B cell (primary cell): Measurements from ENCODE around the gene HYOU1. TPM values are rescaled to one million over a fixed set of nuclear protein-coding genes. Genes with fewer than 3 reads are reported as not detected.
"Not testable (repeated sequence)": the region's sequence is repeated elsewhere in the genome, so short reads cannot be mapped to it uniquely, and the experiment has no call there.

Experiments used
- ATAC-seq: fragments of 200-7000 bp; cut with Tn5 transposase; one replicate; pipeline ENCODE4 v1.10.0; 2021; ENCODE audit warnings: low read depth, mild to moderate bottlenecking, moderate number of reproducible peaks, moderate library complexity
- CTCF ChIA-PET: fragments of 350-600 bp; sonication (Branson Sonifier 250); formaldehyde crosslinking; loops from one replicate; lab custom pipeline; 2021; ENCODE audit warnings: antibody characterized with exemption, inconsistent platforms; lab: Charles Lee
- POLR2A ChIA-PET: fragments of 350-600 bp; sonication (Branson Sonifier 250); formaldehyde crosslinking; loops from one replicate; lab custom pipeline; 2021; ENCODE audit warnings: antibody characterized with exemption; lab: Charles Lee
- DNase-seq: peaks from one replicate; pipeline ENCODE4 v3.0.0; 2013
- H2AFZ ChIP-seq: 2 replicates; pipeline ENCODE4 v1.6.1; 2012; ENCODE audit warnings: mild to moderate bottlenecking, low read depth, low read length; ENCODE audit not compliant: insufficient read depth, poor library complexity, severe bottlenecking
- H3K27ac ChIP-seq, 2 donors: 1 replicate in 1 of 2; 2 replicates in 1 of 2; pipeline ENCODE4 v1.5.1; 2012 to 2013; ENCODE audit warnings: low read length in 2 of 2, mild to moderate bottlenecking in 2 of 2, moderate library complexity in 1 of 2
- H3K27me3 ChIP-seq, 4 experiments: fragments of 200-600 bp in 1 of 4; sonication (generic) in 1 of 4; replicated peaks in 1 of 4; 1 replicate in 2 of 4; 2 replicates in 2 of 4; pipeline versions ENCODE4 v1.6.1 to v1.7.0; 2013 to 2016; ENCODE audit warnings: low read length in 3 of 4, mild to moderate bottlenecking in 2 of 4, mixed read lengths in 1 of 4, moderate library complexity in 1 of 4; ENCODE audit not compliant: insufficient read depth in 4 of 4, control insufficient read depth in 3 of 4; ENCODE audit errors: control extremely low read depth in 1 of 4
- H3K36me3 ChIP-seq, 2 experiments: replicated peaks in 1 of 2; 1 replicate in 1 of 2; 2 replicates in 1 of 2; pipeline versions ENCODE4 v1.6.1 to v1.7.1; 2013; ENCODE audit warnings: low read length in 1 of 2; ENCODE audit not compliant: insufficient read depth in 2 of 2, control insufficient read depth in 1 of 2; ENCODE audit errors: control extremely low read depth in 1 of 2, extremely low read depth in 1 of 2
- H3K4me1 ChIP-seq, 2 donors: fragments of 200-600 bp in 1 of 2; sonication (generic) in 1 of 2; 1 replicate in 1 of 2; 2 replicates in 1 of 2; pipeline versions ENCODE4 v1.5.1 to v1.6.1; 2013 to 2017; ENCODE audit warnings: low read length in 2 of 2; ENCODE audit not compliant: control insufficient read depth in 2 of 2, insufficient read depth in 2 of 2
- H3K4me2 ChIP-seq: replicated peaks from 2 replicates; pipeline ENCODE3; 2012; ENCODE audit warnings: mild to moderate bottlenecking, low read depth, low read length; ENCODE audit not compliant: poor library complexity, severe bottlenecking
- H3K4me3 ChIP-seq, 5 experiments: fragments of 200-600 bp in 1 of 5; sonication (generic) in 1 of 5; 1 replicate in 3 of 5; 2 replicates in 2 of 5; pipeline versions ENCODE4 v1.5.1 to v1.7.0; 2011 to 2016; ENCODE audit warnings: low read length in 4 of 5, mild to moderate bottlenecking in 4 of 5, low read depth in 2 of 5, control low read depth in 1 of 5, moderate library complexity in 1 of 5; ENCODE audit not compliant: insufficient read depth in 1 of 5; ENCODE audit errors: control extremely low read depth in 1 of 5, extremely low read depth in 1 of 5
- H3K79me2 ChIP-seq: fragments of 200-600 bp; sonication (generic); one replicate; pipeline ENCODE4 v1.6.0; 2016; ENCODE audit warnings: low read length; ENCODE audit not compliant: control insufficient read depth, insufficient read depth
- H3K9ac ChIP-seq: fragments of 200-600 bp; sonication (generic); 2 replicates; pipeline ENCODE4 v1.6.1; 2017; ENCODE audit warnings: mild to moderate bottlenecking, low read length, moderate library complexity
- H3K9me3 ChIP-seq, 3 donors: one replicate each; pipeline versions ENCODE4 v1.6.1 to v1.7.1; 2013; ENCODE audit warnings: low read length in 2 of 3; ENCODE audit not compliant: control insufficient read depth in 2 of 3, insufficient read depth in 1 of 3; ENCODE audit errors: control extremely low read depth in 1 of 3
- H4K20me1 ChIP-seq: 2 replicates; pipeline ENCODE4 v1.6.0; 2012; ENCODE audit warnings: mild to moderate bottlenecking, low read length; ENCODE audit not compliant: insufficient read depth, control insufficient read depth, poor library complexity, severe bottlenecking
- H3K27ac Mint-ChIP-seq: one replicate; pipeline ENCODE4 v1.8.0; 2021; ENCODE audit warnings: mixed read lengths
- H3K27me3 Mint-ChIP-seq: one replicate; pipeline ENCODE4 v1.8.0; 2021; ENCODE audit warnings: mixed read lengths
- H3K4me1 Mint-ChIP-seq: one replicate; pipeline ENCODE4 v1.8.0; 2021; ENCODE audit warnings: mixed read lengths
- H3K4me3 Mint-ChIP-seq: one replicate; pipeline ENCODE4 v1.8.0; 2021; ENCODE audit warnings: mixed read lengths
- H3K9me3 Mint-ChIP-seq: one replicate; pipeline ENCODE4 v1.8.0; 2022; ENCODE audit warnings: mixed read lengths; ENCODE audit not compliant: insufficient read depth
- CTCF ChIP-seq: fragments of 200-600 bp; IDR thresholded peaks from one replicate; pipeline ENCODE4 v1.8.0; 2022; ENCODE audit warnings: antibody characterized with exemption, mild to moderate bottlenecking
- EZH2 ChIP-seq: IDR thresholded peaks from 2 replicates; pipeline ENCODE4 v1.6.1; 2012; ENCODE audit warnings: borderline replicate concordance, low read depth, mild to moderate bottlenecking, moderate library complexity, low read length; ENCODE audit not compliant: insufficient read depth, poor library complexity, severe bottlenecking
- WGBS: methylation state at CpG from one replicate; pipeline ENCODE4 v1.1.5; 2013; ENCODE audit warnings: missing lambda C conversion rate; ENCODE audit not compliant: insufficient coverage; 5-methylcytosine and 5-hydroxymethylcytosine counted together
- intact Hi-C: fragments of 100-400 bp; cut with micrococcal nuclease; formaldehyde crosslinking; loops from one replicate; pipeline ENCODE4 v1.10.0; 2022
- polyA plus RNA-seq: library from polyadenylated mRNA; depleted of rRNA; stranded (reverse); fragments of >200 nt; gene quantifications from 2 replicates; pipeline ENCODE4 v1.2.3, GENCODE V29; 2012
- total RNA-seq, 2 donors: library from RNA; stranded (reverse); fragments of 120-200 nt in 1 of 2; gene quantifications; 1 replicate in 1 of 2; 2 replicates in 1 of 2; pipeline versions ENCODE4 v1.2.3 to v1.2.4, GENCODE V29; 2013 to 2022

The HYOU1 gene
- total and polyA plus RNA-seq, 2 donors (not counting 1 experiment from before 2014, with no cell fraction given): 38.5 to 48.7 TPM

DNA sequence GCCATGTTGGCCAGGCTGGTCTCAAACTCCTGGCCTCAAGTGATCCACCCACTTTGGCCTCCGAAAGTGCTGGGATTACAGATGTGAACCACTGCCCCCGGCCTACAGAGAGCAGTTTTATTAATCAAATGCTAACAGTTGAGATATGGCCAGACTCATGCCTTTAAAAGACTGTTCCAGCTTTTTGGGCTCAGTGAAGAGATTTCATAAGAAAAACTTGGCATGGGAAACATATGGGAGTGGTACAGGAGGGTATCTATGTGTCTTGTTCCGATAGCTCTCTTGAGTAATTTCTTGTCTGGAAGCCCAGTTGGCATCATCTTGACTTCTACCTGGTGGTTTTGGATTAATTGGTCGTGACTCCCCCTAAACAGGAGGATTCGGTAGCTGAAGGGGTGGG lies 18.1 kb downstream of the HYOU1 start:
- Mint-ChIP-seq H3K9me3 (no peaks in the 10 kb centered on the region), H3K27me3 (no peaks in the 10 kb centered on the region), H3K4me1 (peaks cover 10% of the 10 kb centered on the region), H3K4me3 (no peak overlapping the region), H3K27ac (no peak overlapping the region)
- Histone ChIP-seq H3K79me2 (no peaks in the 10 kb centered on the region), H3K27me3 (no peaks in the 10 kb centered on the region), H3K36me3 (no peaks in the 10 kb centered on the region), H3K4me3 (no peak overlapping the region), H3K9me3 (no peaks in the 10 kb centered on the region), H4K20me1 (no peaks in the 10 kb centered on the region), H2AFZ (no peak overlapping the region), H3K4me2 (no peak overlapping the region), H3K27ac (no peak overlapping the region), H3K9ac (no peak overlapping the region), H3K4me1 (peaks cover 0 to 8% of the 10 kb centered on the region in 2 donors)
- no peak for DNase-seq
- intact Hi-C loops: no loop called here
- no peak for TF ChIP-seq EZH2
- TF ChIP-seq CTCF: no peak
- ChIA-PET CTCF (no interaction called here), POLR2A (no interaction called here)
- no peak for ATAC-seq
- 97% methylated on average over 3 of the region's 5 CpGs for WGBS

DNA sequence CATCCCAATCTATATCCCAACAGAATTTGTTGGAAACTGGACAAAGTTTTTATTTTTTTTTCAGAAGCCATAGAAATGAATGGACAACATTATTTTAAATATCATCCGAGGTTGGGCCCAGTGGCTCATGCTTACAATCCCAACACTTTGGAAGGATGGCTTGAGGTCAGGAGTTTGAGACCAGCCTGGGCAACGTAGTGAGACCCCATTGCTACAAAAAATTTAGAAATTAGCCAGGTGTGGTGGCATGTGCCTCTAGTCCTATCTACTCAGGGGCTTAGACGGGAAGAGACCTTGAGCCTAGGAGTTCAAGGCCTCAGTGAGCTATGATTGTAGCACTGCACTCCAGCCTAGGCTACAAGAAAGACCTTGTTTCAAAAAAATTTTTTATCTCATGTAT lies 22.2 kb downstream of the HYOU1 start:
- no peak for ATAC-seq
- H3K9me3 ChIP-seq: no peaks in the 10 kb centered on the region
- 77% methylated on average over 3 of the region's 3 CpGs for WGBS
- TF ChIP-seq EZH2 (no peak), CTCF (no peak)
- DNase-seq: no peak
- H3K27ac Mint-ChIP-seq: no peak overlapping the region
- H3K27ac ChIP-seq: no peak overlapping the region
- H3K4me1 Mint-ChIP-seq: peaks cover 22% of the 10 kb centered on the region
- H3K9me3 Mint-ChIP-seq: no peaks in the 10 kb centered on the region
- H3K9ac ChIP-seq: no peak overlapping the region
- ChIA-PET POLR2A (no interaction called here), CTCF (interaction anchor here (0.7 kb wide), 1 partner anchor 108 kb away, joined by 3 read pairs; no protein-coding TSS in a partner anchor)
- intact Hi-C loops: no loop called here
- peaks cover 2 to 14% of the 10 kb centered on the region in 2 donors for H3K4me1 ChIP-seq
- H2AFZ ChIP-seq: no peak overlapping the region
- H3K4me2 ChIP-seq: no peak overlapping the region
- H4K20me1 ChIP-seq: no peaks in the 10 kb centered on the region
- no peaks in the 10 kb centered on the region for H3K36me3 ChIP-seq
- H3K4me3 ChIP-seq: no peak overlapping the region
- H3K27me3 ChIP-seq: no peaks in the 10 kb centered on the region
- no peaks in the 10 kb centered on the region for H3K79me2 ChIP-seq
- no peaks in the 10 kb centered on the region for H3K27me3 Mint-ChIP-seq
- H3K4me3 Mint-ChIP-seq: no peak overlapping the region

DNA sequence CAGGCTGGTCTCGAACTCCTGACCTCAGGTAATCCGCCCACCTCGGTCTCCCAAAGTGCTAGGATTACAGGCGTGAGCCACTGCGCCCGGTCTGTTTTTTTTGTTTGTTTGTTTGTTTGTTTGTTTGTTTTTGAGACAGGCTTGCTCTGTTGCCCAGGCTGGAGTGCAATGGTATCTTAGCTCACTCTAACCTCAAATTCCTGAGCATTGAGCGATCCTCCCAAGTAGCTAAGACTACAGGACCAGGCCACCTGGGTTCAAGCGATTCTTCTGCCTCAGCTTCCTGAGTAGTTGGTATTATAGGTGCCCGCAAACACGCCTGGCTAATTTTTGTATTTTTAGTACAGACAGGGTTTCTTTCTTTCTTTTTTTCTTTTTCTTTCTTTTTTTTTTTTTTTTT lies 23.6 kb downstream of the HYOU1 start:
- peaks cover 20% of the 10 kb centered on the region for H3K4me1 Mint-ChIP-seq
- H3K27ac Mint-ChIP-seq, H2AFZ ChIP-seq, H3K79me2 ChIP-seq, H3K4me2 ChIP-seq, ATAC-seq, H3K27ac ChIP-seq, H3K36me3 ChIP-seq, H3K9me3 Mint-ChIP-seq, H3K27me3 ChIP-seq, DNase-seq, H3K9ac ChIP-seq, H3K27me3 Mint-ChIP-seq, H4K20me1 ChIP-seq, H3K9me3 ChIP-seq, H3K4me3 ChIP-seq, intact Hi-C loops, H3K4me3 Mint-ChIP-seq: not testable (repeated sequence)
- CTCF ChIA-PET: interaction anchor here (0.7 to 1.2 kb wide), 3 partner anchors 24 to 411 kb away, joined by 3 to 7 read pairs (median 5); partner anchors contain the start of gene HYOU1
- WGBS: 100% methylated on average over 2 of the region's 10 CpGs
- peaks cover 4 to 10% of the 10 kb centered on the region in 2 donors for H3K4me1 ChIP-seq
- POLR2A ChIA-PET: interaction anchor here (0.6 kb wide), 1 partner anchor 266 kb away, joined by 7 read pairs; no protein-coding TSS in a partner anchor
